GM18907 (cell line): Measurements from ENCODE around the gene TMEM44.
"Not testable (repeated sequence)": the region's sequence is repeated elsewhere in the genome, so short reads cannot be mapped to it uniquely, and the experiment has no call there.

Source experiments
- ATAC-seq: cut with Tn5 transposase; IDR thresholded peaks from one replicate; pipeline ENCODE4 v1.9.1; 2021; ENCODE audit warnings: mild to moderate bottlenecking, moderate library complexity; ENCODE audit not compliant: unreplicated experiment

Gene TMEM44

GRCh38 chr3:194556086-194557056, 76.8 kb downstream of the TMEM44 start:
- ATAC-seq: no peak

- ATAC-seq: no peak
Measured at GRCh38 chr3:194555175-194556062, 77.8 kb downstream of the TMEM44 start.

GRCh38 chr3:194554473-194555123, 78.6 kb downstream of the TMEM44 start:
- ATAC-seq: no peak

- no peak for ATAC-seq
Measured at GRCh38 chr3:194552327-194552949, 80.8 kb downstream of the TMEM44 start.

- no peak for ATAC-seq
Measured at GRCh38 chr3:194549853-194550252, 83.4 kb downstream of the TMEM44 start.

GRCh38 chr3:194548346-194549321, 84.6 kb downstream of the TMEM44 start:
- ATAC-seq: no peak

GRCh38 chr3:194547042-194547441, 86.2 kb downstream of the TMEM44 start:
- ATAC-seq: no peak

GRCh38 chr3:194545538-194545937, 87.7 kb downstream of the TMEM44 start:
- ATAC-seq: not testable (repeated sequence)

- no peak for ATAC-seq
Measured at GRCh38 chr3:194543550-194543949, 89.7 kb downstream of the TMEM44 start.

- ATAC-seq: no peak
Measured at GRCh38 chr3:194541483-194541882, 91.7 kb downstream of the TMEM44 start.

- ATAC-seq: no peak
Measured at GRCh38 chr3:194540274-194540905, 92.8 kb downstream of the TMEM44 start.

GRCh38 chr3:194539498-194539897, 93.7 kb downstream of the TMEM44 start:
- ATAC-seq: no peak

GRCh38 chr3:194537732-194538247, 95.4 kb downstream of the TMEM44 start:
- ATAC-seq: no peak
